T-cell (primary cell): ENCODE measurements around the gene SORT1. TPM values are rescaled to one million over a fixed set of nuclear protein-coding genes. Genes with fewer than 3 reads are reported as not detected.

Experiments used
- ATAC-seq, 4 experiments: fragments of 200-7000 bp in 3 of 4; fragments of 150-1000 bp in 1 of 4; cut with Tn5 transposase; replicated peaks in 1 of 4; 1 replicate in 3 of 4; 2 replicates in 1 of 4; pipeline ENCODE4 v1.10.0; 2021; ENCODE audit warnings: moderate library complexity in 3 of 4, mild to moderate bottlenecking in 2 of 4, moderate number of reproducible peaks in 1 of 4
- CTCF ChIA-PET, 2 donors: fragments of 300-600 bp; sonication (Branson Sonifier 250); formaldehyde crosslinking; loops; one replicate each; lab custom pipeline; 2022; ENCODE audit warnings: antibody characterized with exemption in 2 of 2; lab: Charles Lee
- POLR2A ChIA-PET, 2 donors: fragments of 300-600 bp; sonication (Branson Sonifier 250); formaldehyde crosslinking; loops; one replicate each; lab custom pipeline; 2022; ENCODE audit warnings: antibody characterized with exemption in 2 of 2; lab: Charles Lee
- DNase-seq, 35 experiments: peaks; one replicate each; pipeline versions ENCODE4 v3.0.0 to v3.0.0-alpha.2; 2013 to 2023
- H3K27ac ChIP-seq: one replicate; pipeline ENCODE4 v1.5.1; 2013; ENCODE audit warnings: low read length
- H3K27me3 ChIP-seq, 2 experiments: replicated peaks in 1 of 2; 1 replicate in 1 of 2; 2 replicates in 1 of 2; pipeline versions ENCODE4 v1.6.1 to v1.7.0; 2013; ENCODE audit warnings: low read length in 1 of 2, mixed read lengths in 1 of 2; ENCODE audit not compliant: control insufficient read depth in 2 of 2, insufficient read depth in 2 of 2; ENCODE audit errors: extremely low read depth in 1 of 2
- H3K36me3 ChIP-seq, 2 donors: 1 replicate in 1 of 2; 2 replicates in 1 of 2; pipeline versions ENCODE4 v1.6.1 to v1.7.0; 2013; ENCODE audit warnings: low read length in 1 of 2; ENCODE audit not compliant: control insufficient read depth in 2 of 2, insufficient read depth in 1 of 2; ENCODE audit errors: extremely low read depth in 1 of 2
- H3K4me1 ChIP-seq, 2 experiments: 1 replicate in 1 of 2; 2 replicates in 1 of 2; pipeline versions ENCODE4 v1.6.1 to v1.7.0; 2013; ENCODE audit warnings: low read length in 2 of 2, mixed read lengths in 1 of 2; ENCODE audit not compliant: insufficient read depth in 2 of 2, control insufficient read depth in 1 of 2; ENCODE audit errors: extremely low read depth in 1 of 2
- H3K4me3 ChIP-seq, 2 donors: 1 replicate in 1 of 2; 2 replicates in 1 of 2; pipeline versions ENCODE4 v1.5.1 to v1.7.0; 2013; ENCODE audit warnings: mild to moderate bottlenecking in 2 of 2, low read length in 1 of 2, moderate library complexity in 1 of 2; ENCODE audit not compliant: control insufficient read depth in 1 of 2; ENCODE audit errors: extremely low read depth in 1 of 2
- H3K9me3 ChIP-seq: 2 replicates; pipeline ENCODE4 v1.7.0; 2013
- H3K27ac Mint-ChIP-seq, 2 donors: one replicate each; pipeline ENCODE4 v1.8.0; 2020 to 2021; ENCODE audit warnings: mild to moderate bottlenecking in 2 of 2, mixed read lengths in 2 of 2
- H3K27me3 Mint-ChIP-seq, 2 donors: one replicate each; pipeline ENCODE4 v1.8.0; 2021 to 2022; ENCODE audit warnings: mixed read lengths in 2 of 2
- H3K36me3 Mint-ChIP-seq: one replicate; pipeline ENCODE4 v1.8.0; 2021; ENCODE audit warnings: mixed read lengths
- H3K4me1 Mint-ChIP-seq, 3 donors: one replicate each; pipeline ENCODE4 v1.8.0; 2020 to 2022; ENCODE audit warnings: mixed read lengths in 3 of 3, mild to moderate bottlenecking in 1 of 3
- H3K4me3 Mint-ChIP-seq, 3 donors: one replicate each; pipeline ENCODE4 v1.8.0; 2020 to 2022; ENCODE audit warnings: mild to moderate bottlenecking in 3 of 3, mixed read lengths in 3 of 3, moderate library complexity in 3 of 3
- H3K9me3 Mint-ChIP-seq, 3 donors: one replicate each; pipeline ENCODE4 v1.8.0; 2020 to 2022; ENCODE audit warnings: mixed read lengths in 3 of 3
- WGBS: methylation state at CpG from one replicate; pipeline ENCODE4 v1.1.5; 2013; ENCODE audit warnings: missing lambda C conversion rate; ENCODE audit not compliant: insufficient coverage; 5-methylcytosine and 5-hydroxymethylcytosine counted together
- total RNA-seq, 35 experiments: library from RNA in 6 of 35; stranded (reverse) in 6 of 35; fragments of 120-200 nt in 1 of 35; gene quantifications; one replicate each; pipeline versions ENCODE4 v1.2.1 to v1.2.4 and lab custom pipeline; 2013 to 2026

SORT1 gene
- total RNA-seq, 5 donors from 2014 or later (not counting 1 experiment from before 2014, with no cell fraction given), result 0.82 to 2.9 (median 1.5) TPM

- POLR2A ChIA-PET, result no interaction called here
- H3K27ac ChIP-seq, result no peak overlapping the region
- H3K27me3 Mint-ChIP-seq, result no peaks in the 10 kb centered on the region
- no peaks in the 10 kb centered on the region for H3K9me3 ChIP-seq
- no peak overlapping the region for H3K4me3 ChIP-seq
- H3K27me3 ChIP-seq, result peaks cover 0 to 5% of the 10 kb centered on the region in 2 experiments
- H3K27ac Mint-ChIP-seq, result no peak overlapping the region
- H3K4me1 ChIP-seq, result no peaks in the 10 kb centered on the region
- no peaks in the 10 kb centered on the region for H3K4me1 Mint-ChIP-seq
- CTCF ChIA-PET, result no interaction called here
- no peaks in the 10 kb centered on the region for H3K36me3 ChIP-seq
- no peaks in the 10 kb centered on the region for H3K36me3 Mint-ChIP-seq
- DNase-seq (no peak), ATAC-seq (no peak)
- no peak overlapping the region for H3K4me3 Mint-ChIP-seq
- WGBS, result no CpG with 5 or more reads among the region's 1 CpG
- no peaks in the 10 kb centered on the region for H3K9me3 Mint-ChIP-seq
These were observed 81.2 kb downstream of the SORT1 start for GRCh38 chr1:109316506-109316905.

DNA sequence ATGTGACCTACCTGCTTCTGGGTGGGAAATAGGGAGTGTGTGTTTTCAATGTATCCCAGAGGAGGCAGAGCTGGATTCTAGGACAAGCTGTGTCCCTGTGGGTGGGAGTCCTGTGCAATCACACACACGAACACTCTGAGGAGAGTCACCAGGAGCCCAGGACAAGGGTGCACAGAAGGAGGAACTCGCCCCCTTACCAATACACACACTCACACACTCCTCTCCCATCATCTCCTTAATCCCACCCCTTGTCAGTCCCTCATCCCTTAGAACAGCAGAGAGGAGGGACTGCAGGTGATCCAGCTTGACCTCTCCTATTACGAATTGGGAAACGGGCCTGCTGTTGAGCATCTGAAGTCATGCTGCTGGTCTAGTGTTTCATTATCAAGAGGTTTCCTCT is 82.4 kb downstream of the SORT1 start:
- no peaks in the 10 kb centered on the region for H3K9me3 ChIP-seq
- H3K36me3 ChIP-seq, result no peaks in the 10 kb centered on the region
- Mint-ChIP-seq H3K9me3 (no peaks in the 10 kb centered on the region), H3K27ac (no peak overlapping the region), H3K27me3 (no peaks in the 10 kb centered on the region), H3K4me1 (no peaks in the 10 kb centered on the region), H3K4me3 (no peak overlapping the region), H3K36me3 (no peaks in the 10 kb centered on the region)
- H3K27ac ChIP-seq, result no peak overlapping the region
- no peaks in the 10 kb centered on the region for H3K4me1 ChIP-seq
- WGBS, result 90% methylated on average over 2 of the region's 4 CpGs
- H3K27me3 ChIP-seq, result peaks cover 0 to 10% of the 10 kb centered on the region in 2 experiments
- CTCF ChIA-PET, result no interaction called here
- POLR2A ChIA-PET, result no interaction called here
- ATAC-seq (no peak), DNase-seq (no peak)
- no peak overlapping the region for H3K4me3 ChIP-seq

GRCh38 chr1:109314795-109315194 is 82.9 kb downstream of the SORT1 start:
- no peak for DNase-seq
- Histone ChIP-seq H3K9me3 (no peaks in the 10 kb centered on the region), H3K27me3 (peaks cover 0 to 9% of the 10 kb centered on the region in 2 experiments), H3K4me3 (no peak overlapping the region), H3K4me1 (no peaks in the 10 kb centered on the region), H3K27ac (no peak overlapping the region), H3K36me3 (no peaks in the 10 kb centered on the region)
- H3K36me3 Mint-ChIP-seq, result no peaks in the 10 kb centered on the region
- no CpG with 5 or more reads among the region's 1 CpG for WGBS
- H3K9me3 Mint-ChIP-seq, result no peaks in the 10 kb centered on the region
- no peaks in the 10 kb centered on the region for H3K4me1 Mint-ChIP-seq
- H3K27me3 Mint-ChIP-seq, result peaks cover 1 to 3% of the 10 kb centered on the region in 2 donors
- H3K27ac Mint-ChIP-seq, result no peak overlapping the region
- ChIA-PET POLR2A (no interaction called here), CTCF (no interaction called here)
- H3K4me3 Mint-ChIP-seq, result no peak overlapping the region
- ATAC-seq, result no peak

DNA sequence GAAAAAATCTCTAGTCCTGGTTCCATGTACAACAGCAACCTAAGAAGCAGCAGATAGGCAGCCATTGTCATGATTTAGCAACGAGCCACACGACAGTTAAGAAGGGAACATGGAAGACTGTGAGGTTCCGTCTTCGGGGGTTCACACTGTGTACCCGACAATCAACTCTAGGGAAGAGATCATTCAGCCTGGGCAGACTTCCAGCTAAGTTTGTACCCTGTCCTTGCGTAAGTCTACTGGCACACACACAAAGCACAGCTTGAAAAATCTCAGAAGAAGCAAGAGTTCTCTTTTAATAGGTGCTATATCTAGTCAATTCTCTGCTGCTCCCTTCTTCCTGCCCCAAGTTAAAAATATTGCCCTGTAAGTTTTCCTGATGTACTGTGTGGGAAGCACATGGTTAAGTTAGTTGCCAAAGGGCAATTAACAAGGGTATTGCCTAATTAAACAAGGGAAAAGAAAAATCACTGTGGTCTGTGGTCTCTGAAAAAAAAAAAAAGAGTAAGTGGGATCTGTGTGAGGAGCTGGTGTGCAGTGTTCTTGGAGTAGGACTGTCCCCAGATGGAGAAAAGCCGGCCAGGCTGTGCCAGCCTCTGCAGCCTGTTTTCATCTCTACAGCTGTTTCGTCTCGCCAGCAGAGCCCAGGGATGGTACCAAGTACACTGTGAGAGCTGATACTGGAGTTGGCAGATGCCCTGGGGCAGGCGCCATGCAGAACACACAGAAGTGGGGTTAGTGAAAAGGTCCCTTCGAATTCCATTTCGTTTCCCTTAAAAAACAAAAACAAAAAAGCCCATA is 84.5 kb downstream of the SORT1 start:
- H3K27ac Mint-ChIP-seq, result no peak overlapping the region
- WGBS, result 91% methylated on average over 9 of the region's 12 CpGs
- H3K4me3 ChIP-seq, result no peak overlapping the region
- no peak for DNase-seq
- no peaks in the 10 kb centered on the region for H3K36me3 Mint-ChIP-seq
- peaks cover 14% of the 10 kb centered on the region in 2 donors for H3K27me3 Mint-ChIP-seq
- no peaks in the 10 kb centered on the region for H3K9me3 Mint-ChIP-seq
- H3K36me3 ChIP-seq, result no peaks in the 10 kb centered on the region
- H3K27me3 ChIP-seq, result peaks cover 0 to 6% of the 10 kb centered on the region in 2 experiments
- no peak overlapping the region for H3K4me3 Mint-ChIP-seq
- H3K9me3 ChIP-seq, result no peaks in the 10 kb centered on the region
- ChIA-PET POLR2A (no interaction called here), CTCF (no interaction called here)
- no peaks in the 10 kb centered on the region for H3K4me1 Mint-ChIP-seq
- no peak for ATAC-seq
- H3K27ac ChIP-seq, result no peak overlapping the region
- H3K4me1 ChIP-seq, result no peaks in the 10 kb centered on the region

- CTCF ChIA-PET, result interaction anchor here in 1 of 2 donors (0.6 to 0.7 kb wide), 2 partner anchors 85 to 329 kb away, joined by 5 read pairs; no protein-coding TSS in a partner anchor
- Histone ChIP-seq H3K27ac (no peak overlapping the region), H3K9me3 (no peaks in the 10 kb centered on the region), H3K36me3 (no peaks in the 10 kb centered on the region), H3K4me1 (no peaks in the 10 kb centered on the region), H3K27me3 (peaks cover 0 to 8% of the 10 kb centered on the region in 2 experiments), H3K4me3 (no peak overlapping the region)
- H3K4me1 Mint-ChIP-seq, result no peaks in the 10 kb centered on the region
- no peaks in the 10 kb centered on the region for H3K36me3 Mint-ChIP-seq
- POLR2A ChIA-PET, result no interaction called here
- H3K27me3 Mint-ChIP-seq, result peaks cover 14 to 17% of the 10 kb centered on the region in 2 donors
- DNase-seq, result no peak
- H3K4me3 Mint-ChIP-seq, result no peak overlapping the region
- WGBS, result no CpG with 5 or more reads among the region's 2 CpGs
- no peak for ATAC-seq
- H3K27ac Mint-ChIP-seq, result no peak overlapping the region
- H3K9me3 Mint-ChIP-seq, result no peaks in the 10 kb centered on the region
These were observed 85.5 kb downstream of the SORT1 start for GRCh38 chr1:109312246-109312645.

GRCh38 chr1:109309347-109309746 is 88.4 kb downstream of the SORT1 start:
- Mint-ChIP-seq H3K4me3 (no peak overlapping the region), H3K27me3 (peaks cover 14 to 20% of the 10 kb centered on the region in 2 donors), H3K27ac (no peak overlapping the region), H3K36me3 (no peaks in the 10 kb centered on the region), H3K9me3 (no peaks in the 10 kb centered on the region), H3K4me1 (no peaks in the 10 kb centered on the region)
- Histone ChIP-seq H3K4me1 (no peaks in the 10 kb centered on the region), H3K27ac (no peak overlapping the region), H3K9me3 (no peaks in the 10 kb centered on the region), H3K27me3 (peaks cover 0 to 19% of the 10 kb centered on the region in 2 experiments), H3K4me3 (no peak overlapping the region), H3K36me3 (no peaks in the 10 kb centered on the region)
- ATAC-seq (no peak), DNase-seq (no peak)
- no CpG with 5 or more reads among the region's 2 CpGs for WGBS
- ChIA-PET CTCF (no interaction called here), POLR2A (no interaction called here)
